Heart right ventricle (tissue), 16 donors: ENCODE results near the gene COX7C. TPM values are rescaled to one million over a fixed set of nuclear protein-coding genes. Genes with fewer than 3 reads are reported as not detected.
"Not testable (repeated sequence)": the region's sequence is repeated elsewhere in the genome, so short reads cannot be mapped to it uniquely, and the experiment has no call there.

Experiments used
- ATAC-seq, 8 donors: fragments of 200-7000 bp; cut with Tn5 transposase; one replicate each; pipeline ENCODE4 v1.9.1; 2020; ENCODE audit warnings: mild to moderate bottlenecking in 8 of 8, moderate library complexity in 8 of 8, moderate number of reproducible peaks in 1 of 8
- DNase-seq, 2 donors: peaks; one replicate each; pipeline ENCODE4 v3.0.0-alpha.2; 2020
- H3K27ac ChIP-seq, 10 donors: fragments of 200-600 bp; sonication (generic) in 2 of 10; one replicate each; pipeline versions ENCODE4 v1.5.0 to v1.8.0; 2020 to 2022; ENCODE audit warnings: mild to moderate bottlenecking in 3 of 10
- H3K27me3 ChIP-seq, 7 donors: fragments of 200-600 bp; one replicate each; pipeline ENCODE4 v1.8.0; 2021 to 2022; ENCODE audit warnings: mild to moderate bottlenecking in 2 of 7
- H3K36me3 ChIP-seq, 9 donors: fragments of 200-600 bp; sonication (generic) in 1 of 9; one replicate each; pipeline versions ENCODE4 v1.5.0 to v1.8.0; 2020 to 2022; ENCODE audit warnings: mild to moderate bottlenecking in 2 of 9
- H3K4me1 ChIP-seq, 9 donors: fragments of 200-600 bp; sonication (generic) in 1 of 9; one replicate each; pipeline versions ENCODE4 v1.5.0 to v1.8.0; 2020 to 2022; ENCODE audit warnings: mild to moderate bottlenecking in 4 of 9
- H3K4me3 ChIP-seq, 10 donors: fragments of 200-600 bp; sonication (generic) in 2 of 10; one replicate each; pipeline versions ENCODE4 v1.5.0 to v1.8.0; 2020 to 2022; ENCODE audit warnings: mild to moderate bottlenecking in 7 of 10, moderate library complexity in 2 of 10
- H3K9me3 ChIP-seq, 11 donors: fragments of 200-600 bp in 10 of 11; sonication (generic) in 2 of 11; one replicate each; pipeline versions ENCODE4 v1.5.0 to v1.8.0; 2013 to 2022; ENCODE audit warnings: mild to moderate bottlenecking in 2 of 11, control low read depth in 1 of 11, moderate library complexity in 1 of 11
- WGBS, 2 donors: extraction: QIAGEN DNeasy Blood & Tissue Kit; methylation state at CpG; one replicate each; pipeline ENCODE4 v1.1.7; 2013; ENCODE audit warnings: inconsistent platforms in 1 of 2; 5-methylcytosine and 5-hydroxymethylcytosine counted together
- intact Hi-C, 10 donors: fragments of 100-400 bp; cut with DNase I; formaldehyde crosslinking; loops; one replicate each; pipeline versions ENCODE4 v1.11.1 to v1.14.2; 2022
- long read RNA-seq, 3 donors: library from polyadenylated mRNA; unstranded; transcript quantifications; one replicate each; pipeline ENCODE4 v2.0.0, GENCODE V29; 2020 to 2021
- polyA plus RNA-seq, 2 donors: library from polyadenylated mRNA; stranded (reverse); fragments of 200-250 nt; gene quantifications; one replicate each; pipeline ENCODE4 v1.2.3, GENCODE V29; 2013
- total RNA-seq, 10 donors: library from RNA; stranded (reverse); fragmentation: NEBNext Ultra II Directional in 3 of 10; extraction: Animal tissue kit (Norgen Biotek cat#: 25700) in 3 of 10; gene quantifications; one replicate each; pipeline versions ENCODE4 v1.2.1 to v1.2.4, GENCODE V29; 2021 to 2023
- TF ChIP-seq, protein P1 (sequence below), 9 donors: fragments of 200-600 bp; sonication (generic) in 2 of 9; IDR thresholded peaks; one replicate each; pipeline versions ENCODE4 v1.5.0 to v1.8.0; 2021 to 2022; ENCODE audit warnings: antibody characterized with exemption in 9 of 9, mild to moderate bottlenecking in 5 of 9, moderate library complexity in 1 of 9
- donor health status: Arrhythmogenic right ventricular cardiomyopathy.
- donor health status: ischemic (EF 13 %, LVEDD 7.1; RV severe dilation, severe dysfunction).
- donor health status: healthy with polysubstance abuse.
- donor health status: DM: no; HTN: yes; CAD: no.
- donor health status: DM: no; HTN: no; CAD: no.
- donor health status: ischemic (EF 25% LVEDD 6.9; RV normal size, moderate dysfunction).
- donor health status: ischemic (EF 25% LVEDD 5.7; RV mildly dilated, moderate dysfunction).
- donor health status: healthy.
- donor health status: DM: yes; HTN: yes; CAD: no.
- donor health status: Ischemic cardiomyopathy.
- donor health status: ischemic (EF 35%, LVEDD 5.7; RV mildly dilated, moderate dysfunction).
- donor health status: nonischemic (EF 11% LVEDD 7.7; RV severe dilation, severe dysfunction).
- donor health status: DM: yes; HTN: yes; CAD: no.
- donor health status: PGD.
- donor health status: ischemic (EF 29% LVEDD 5.4; RV normal size, mild dysfunction).
- donor health status: nonischemic (EF 23%, LVEDD 6.1; RV moderate dilation, normal function).

COX7C gene, protein sequence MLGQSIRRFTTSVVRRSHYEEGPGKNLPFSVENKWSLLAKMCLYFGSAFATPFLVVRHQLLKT
- 1,000 to 10,000 TPM; 1,444 to 2,281 (median 2,006) TPM for total RNA-seq
- polyA plus RNA-seq, result 1,000 to 10,000 TPM; 1,931 to 2,559 TPM
- long read RNA-seq, donor 1, transcript COX7C-201 (3 exons, 666 nt), result major isoform, 802 of 841 reads
- long read RNA-seq, donor 1, transcript COX7C-205 (3 exons, 369 nt), result minor isoform, 21 of 841 reads
- long read RNA-seq, donor 1, partial matches to known transcripts, result 10 of 841 reads
- long read RNA-seq, donor 1, other reads (novel, unspliced or antisense), result 7 of 841 reads
- long read RNA-seq, donor 2, transcript COX7C-205 (3 exons, 369 nt), result minor isoform, 59 of 1,250 reads
- long read RNA-seq, donor 2, transcript COX7C-201 (3 exons, 666 nt), result major isoform, 1,162 of 1,250 reads
- long read RNA-seq, donor 2, partial matches to known transcripts, result 9 of 1,250 reads
- long read RNA-seq, donor 2, other reads (novel, unspliced or antisense), result 16 of 1,250 reads
- long read RNA-seq, donor 3, transcript COX7C-201 (3 exons, 666 nt), result major isoform, 119 of 132 reads
- long read RNA-seq, donor 3, partial matches to known transcripts, result 2 of 132 reads
- long read RNA-seq, donor 3, other reads (novel, unspliced or antisense), result 5 of 132 reads

DNA sequence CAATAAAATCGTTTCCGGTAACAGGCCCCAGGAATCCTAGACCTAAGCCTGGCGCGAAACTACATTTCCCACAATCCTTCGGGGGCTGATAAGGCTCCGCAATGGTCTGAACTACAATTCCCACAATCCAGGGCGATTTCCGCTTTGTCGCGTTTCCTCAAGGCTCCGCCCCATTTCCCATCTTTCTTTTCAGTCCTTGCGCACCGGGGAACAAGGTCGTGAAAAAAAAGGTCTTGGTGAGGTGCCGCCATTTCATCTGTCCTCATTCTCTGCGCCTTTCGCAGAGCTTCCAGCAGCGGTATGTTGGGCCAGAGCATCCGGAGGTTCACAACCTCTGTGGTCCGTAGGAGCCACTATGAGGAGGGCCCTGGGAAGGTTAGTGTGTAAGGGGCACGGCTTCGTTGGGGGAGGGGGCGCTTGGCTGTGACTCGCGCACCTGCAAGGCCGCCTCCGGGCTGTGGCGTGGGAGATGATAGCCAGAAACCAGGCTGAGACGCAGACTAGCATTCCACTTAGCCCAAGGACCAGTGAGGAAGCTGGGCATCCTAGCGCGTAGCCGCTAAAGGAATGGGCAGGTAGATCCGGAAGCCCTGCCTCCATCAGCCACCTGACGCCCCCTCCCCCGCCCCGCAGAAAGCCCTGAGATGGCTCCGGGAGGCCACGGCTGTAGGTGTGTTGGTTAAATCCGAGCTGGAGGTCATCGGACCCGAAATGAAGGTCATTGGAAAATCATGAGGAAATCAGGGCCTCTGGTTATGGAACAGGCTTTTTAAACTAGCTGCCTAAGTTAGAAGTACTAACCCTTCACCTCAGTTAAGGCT lies at the start of gene COX7C:
Gene COX7C (plus strand): TSS at position 186 of the 821 bp plus-strand sequence. CDS start 115 bp downstream, at position 301.
- ATAC-seq, result peak; percentile 97 to 99 (median 99)
- peak within 1 kb of the TSS; percentile 73 to 96 (median 90) for H3K4me3 ChIP-seq
- intact Hi-C loops, result no loop called here

DNA sequence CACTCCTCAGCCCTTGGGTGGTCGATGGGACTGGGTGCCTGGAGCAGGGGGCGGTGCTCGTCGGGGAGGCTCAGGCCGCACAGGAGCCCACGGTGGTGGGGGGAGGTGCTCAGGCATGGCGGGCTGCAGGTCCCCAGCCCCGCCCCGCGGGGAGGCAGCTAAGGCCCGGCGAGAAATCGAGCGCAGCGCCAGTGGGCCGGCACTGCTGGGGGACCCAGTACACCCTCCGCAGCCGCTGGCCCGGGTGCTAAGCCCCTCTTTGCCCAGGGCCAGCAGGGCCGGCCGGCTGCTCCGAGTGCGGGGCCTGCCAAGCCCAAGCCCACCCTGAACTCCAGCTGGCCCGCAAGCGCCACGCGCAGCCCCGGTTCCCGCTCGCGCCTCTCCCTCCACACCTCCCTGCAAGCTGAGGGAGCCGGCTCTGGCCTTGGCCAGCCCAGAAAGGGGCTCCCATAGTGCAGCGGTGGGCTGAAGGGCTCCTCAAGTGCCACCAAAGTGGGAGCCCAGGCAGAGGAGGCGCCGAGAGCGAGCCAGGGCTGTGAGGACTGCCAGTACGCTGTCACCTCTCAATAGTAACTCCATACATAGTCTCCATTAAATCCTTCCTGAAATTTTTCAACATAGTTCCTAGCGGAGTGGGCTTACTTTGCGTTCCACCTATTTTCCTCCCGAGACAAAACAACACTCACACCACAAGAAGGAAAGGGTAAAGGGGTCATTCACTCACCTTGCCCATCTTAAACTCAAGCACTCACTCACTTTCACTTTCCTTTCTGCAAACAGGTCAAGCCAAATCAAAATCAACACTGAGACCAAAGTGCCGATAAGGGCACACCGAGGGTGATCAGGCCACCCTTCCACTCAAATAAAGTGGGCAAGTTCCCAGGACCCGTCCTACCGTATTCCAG lies 48.0 kb upstream of the COX7C start:
- H3K27ac ChIP-seq, intact Hi-C loops, H3K36me3 ChIP-seq, H3K27me3 ChIP-seq, H3K9me3 ChIP-seq, ATAC-seq, DNase-seq, H3K4me1 ChIP-seq, H3K4me3 ChIP-seq: not testable (repeated sequence)
- WGBS, 2 donors, result 93 to 95% methylated on average over 43 of the region's 44 CpGs

More for the DNA sequence above, at the start of gene COX7C:
- TF ChIP-seq, protein P1, sequence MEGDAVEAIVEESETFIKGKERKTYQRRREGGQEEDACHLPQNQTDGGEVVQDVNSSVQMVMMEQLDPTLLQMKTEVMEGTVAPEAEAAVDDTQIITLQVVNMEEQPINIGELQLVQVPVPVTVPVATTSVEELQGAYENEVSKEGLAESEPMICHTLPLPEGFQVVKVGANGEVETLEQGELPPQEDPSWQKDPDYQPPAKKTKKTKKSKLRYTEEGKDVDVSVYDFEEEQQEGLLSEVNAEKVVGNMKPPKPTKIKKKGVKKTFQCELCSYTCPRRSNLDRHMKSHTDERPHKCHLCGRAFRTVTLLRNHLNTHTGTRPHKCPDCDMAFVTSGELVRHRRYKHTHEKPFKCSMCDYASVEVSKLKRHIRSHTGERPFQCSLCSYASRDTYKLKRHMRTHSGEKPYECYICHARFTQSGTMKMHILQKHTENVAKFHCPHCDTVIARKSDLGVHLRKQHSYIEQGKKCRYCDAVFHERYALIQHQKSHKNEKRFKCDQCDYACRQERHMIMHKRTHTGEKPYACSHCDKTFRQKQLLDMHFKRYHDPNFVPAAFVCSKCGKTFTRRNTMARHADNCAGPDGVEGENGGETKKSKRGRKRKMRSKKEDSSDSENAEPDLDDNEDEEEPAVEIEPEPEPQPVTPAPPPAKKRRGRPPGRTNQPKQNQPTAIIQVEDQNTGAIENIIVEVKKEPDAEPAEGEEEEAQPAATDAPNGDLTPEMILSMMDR (IDR thresholded peaks at IDR 0.05), result no peak
- peaks cover 0 to 22% (median 14%) of the 10 kb centered on the region in 9 donors for H3K4me1 ChIP-seq
- no peaks in the 10 kb centered on the region for H3K27me3 ChIP-seq
- peaks cover 0 to 41% (median 11%) of the 10 kb centered on the region in 9 donors for H3K36me3 ChIP-seq
- H3K27ac ChIP-seq, result peak within 1 kb of the TSS; percentile 88 to 98 (median 95)
- no peaks in the 10 kb centered on the region for H3K9me3 ChIP-seq
- 0 to 1% methylated on average over 41 of the region's 41 CpGs for WGBS, 2 donors
- DNase-seq, result peak; percentile 76 to 97

DNA sequence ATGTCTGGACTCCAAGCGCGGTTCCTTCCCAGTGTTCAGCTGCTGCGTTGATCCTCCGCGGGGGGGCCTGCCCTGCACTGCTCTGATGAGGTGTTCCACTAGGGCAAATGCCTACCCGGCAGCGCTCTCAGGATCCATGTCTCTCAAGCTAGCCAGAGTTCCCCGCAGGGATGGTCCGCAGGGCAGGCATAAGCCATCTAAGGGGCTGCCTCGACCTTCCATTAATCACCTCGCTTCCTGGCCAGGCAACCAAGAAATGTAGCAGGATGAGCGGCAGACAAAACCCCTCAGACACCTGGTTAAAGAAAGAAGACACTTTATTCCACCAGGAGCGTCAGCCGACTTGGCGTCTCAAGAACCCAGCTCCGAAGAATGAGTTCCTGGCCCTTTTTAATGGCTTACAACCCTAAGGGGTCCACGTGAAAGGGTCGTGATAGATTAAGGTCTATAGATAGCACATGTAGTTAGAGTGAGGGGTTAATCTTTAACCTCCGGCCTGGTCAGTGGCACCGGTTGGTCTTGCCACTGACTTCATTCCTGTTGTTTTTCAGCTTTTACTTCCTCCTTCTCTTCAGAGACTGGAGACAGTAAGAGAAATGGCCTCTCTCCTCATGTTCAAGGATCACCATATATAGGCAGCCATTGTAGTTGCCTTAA lies 47.2 kb upstream of the COX7C start:
- DNase-seq (no peak), ATAC-seq (no peak)
- intact Hi-C loops, result no loop called here
- H3K27ac ChIP-seq, result no peak overlapping the region
- no peaks in the 10 kb centered on the region for H3K4me1 ChIP-seq
- H3K36me3 ChIP-seq, result no peaks in the 10 kb centered on the region
- WGBS, 2 donors, result 90 to 94% methylated on average over 20 of the region's 20 CpGs
- peaks cover 0 to 4% (median 0%) of the 10 kb centered on the region in 11 donors for H3K9me3 ChIP-seq
- no peak overlapping the region for H3K4me3 ChIP-seq
- TF ChIP-seq, protein P1 (IDR thresholded peaks at IDR 0.05), result no peak
- no peaks in the 10 kb centered on the region for H3K27me3 ChIP-seq

DNA sequence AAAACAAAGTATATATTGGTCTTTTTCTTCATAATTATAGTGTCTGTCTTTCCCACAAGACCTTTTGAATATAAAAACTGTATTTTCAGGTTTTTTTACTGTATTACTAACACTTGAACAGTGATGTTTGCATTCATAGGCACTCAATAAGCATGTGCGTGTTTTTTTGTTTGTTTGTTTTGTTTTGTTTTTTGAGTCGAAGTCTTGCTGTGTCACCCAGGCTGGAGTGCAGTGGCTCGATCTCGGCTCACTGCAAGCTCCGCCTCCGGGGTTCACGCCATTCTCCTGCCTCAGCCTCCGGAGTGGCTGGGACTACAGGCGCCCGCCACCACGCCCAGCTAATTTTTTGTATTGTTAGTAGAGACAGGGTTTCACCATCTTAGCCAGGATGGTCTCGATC lies 46.6 kb upstream of the COX7C start:
- H3K4me1 ChIP-seq, H3K27ac ChIP-seq, DNase-seq, H3K4me3 ChIP-seq, H3K9me3 ChIP-seq, H3K27me3 ChIP-seq, H3K36me3 ChIP-seq, ATAC-seq, intact Hi-C loops: not testable (repeated sequence)
- 92 to 96% methylated on average over 12 of the region's 12 CpGs for WGBS, 2 donors
